Fibroblast of the aortic adventitia (primary cell): ENCODE results near the gene TPRN. TPM values are rescaled to one million over a fixed set of nuclear protein-coding genes. Genes with fewer than 3 reads are reported as not detected.
A peak's percentile ranks its signal among the peaks of the same experiment; 100 is the strongest.

Experiments
- DNase-seq: peaks from one replicate; pipeline ENCODE4 v3.0.0-alpha.2; 2010; ENCODE audit warnings: low read depth
- H3K4me3 ChIP-seq: 2 replicates; pipeline ENCODE4 v1.5.1; 2011; ENCODE audit warnings: low read depth, mild to moderate bottlenecking, control low read depth, low read length, moderate library complexity
- total RNA-seq: library from RNA; depleted of rRNA; stranded (reverse); fragments of >200 nt; gene quantifications from 2 replicates; pipeline ENCODE4 v1.2.3, GENCODE V29; 2012; ENCODE audit warnings: low replicate concordance
- TF ChIP-seq, protein P1 (sequence below): IDR thresholded peaks from 2 replicates; pipeline ENCODE4 v1.5.1; 2011; ENCODE audit warnings: mild to moderate bottlenecking, low read length, control low read depth, inconsistent platforms; ENCODE audit not compliant: insufficient read depth

TPRN gene
- total RNA-seq, 1 donor = 8.0 TPM

DNA sequence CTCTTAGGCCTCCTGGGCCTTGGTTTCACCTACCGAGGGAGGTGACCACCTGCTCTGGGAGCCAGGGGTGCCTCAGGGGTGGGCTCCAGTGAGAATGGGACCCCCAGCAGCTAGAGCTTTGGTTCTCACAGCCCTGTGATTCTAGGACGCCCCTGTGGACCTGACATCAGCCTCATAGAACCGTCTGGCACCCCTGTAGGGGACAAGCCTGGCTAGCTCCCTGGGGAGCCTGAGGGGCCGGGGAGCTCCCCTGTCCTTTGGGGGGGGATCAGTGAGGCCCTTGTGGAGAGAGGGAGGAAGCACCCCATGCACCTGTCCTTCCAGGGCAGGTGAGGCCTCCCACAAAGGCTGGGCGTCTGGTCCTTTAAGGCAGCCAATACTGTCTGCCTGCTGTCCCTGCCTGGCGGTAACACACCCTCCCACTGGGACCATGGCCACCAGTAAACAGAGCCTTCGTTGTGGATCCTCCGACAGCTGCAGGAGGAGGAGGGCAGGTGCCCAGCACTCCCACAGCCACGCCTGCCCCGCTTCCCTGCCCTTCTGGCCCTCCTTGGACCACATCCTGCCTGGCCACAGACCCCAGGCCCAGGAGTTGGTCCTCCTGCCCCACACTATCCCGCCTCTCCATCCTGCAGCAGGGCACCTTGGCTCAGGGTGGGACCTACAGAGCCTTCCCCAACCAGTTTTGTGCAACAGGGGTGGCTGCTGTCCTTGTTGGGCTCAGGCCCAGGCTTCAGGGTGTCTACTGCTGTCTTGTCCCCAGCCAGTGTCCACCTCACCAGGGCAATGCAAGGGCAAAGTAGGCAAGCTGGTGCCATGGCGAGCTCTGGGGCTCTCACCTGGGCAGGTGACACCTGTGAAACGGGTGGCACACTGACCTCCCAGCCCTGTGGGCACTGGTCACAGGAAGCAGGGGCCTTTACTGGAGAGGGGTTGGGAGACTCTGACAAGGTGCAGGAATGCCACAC, 37.5 kb upstream of the TPRN start:
- H3K4me3 ChIP-seq = no peak overlapping the region
- DNase-seq = no peak
- TF ChIP-seq, protein P1, sequence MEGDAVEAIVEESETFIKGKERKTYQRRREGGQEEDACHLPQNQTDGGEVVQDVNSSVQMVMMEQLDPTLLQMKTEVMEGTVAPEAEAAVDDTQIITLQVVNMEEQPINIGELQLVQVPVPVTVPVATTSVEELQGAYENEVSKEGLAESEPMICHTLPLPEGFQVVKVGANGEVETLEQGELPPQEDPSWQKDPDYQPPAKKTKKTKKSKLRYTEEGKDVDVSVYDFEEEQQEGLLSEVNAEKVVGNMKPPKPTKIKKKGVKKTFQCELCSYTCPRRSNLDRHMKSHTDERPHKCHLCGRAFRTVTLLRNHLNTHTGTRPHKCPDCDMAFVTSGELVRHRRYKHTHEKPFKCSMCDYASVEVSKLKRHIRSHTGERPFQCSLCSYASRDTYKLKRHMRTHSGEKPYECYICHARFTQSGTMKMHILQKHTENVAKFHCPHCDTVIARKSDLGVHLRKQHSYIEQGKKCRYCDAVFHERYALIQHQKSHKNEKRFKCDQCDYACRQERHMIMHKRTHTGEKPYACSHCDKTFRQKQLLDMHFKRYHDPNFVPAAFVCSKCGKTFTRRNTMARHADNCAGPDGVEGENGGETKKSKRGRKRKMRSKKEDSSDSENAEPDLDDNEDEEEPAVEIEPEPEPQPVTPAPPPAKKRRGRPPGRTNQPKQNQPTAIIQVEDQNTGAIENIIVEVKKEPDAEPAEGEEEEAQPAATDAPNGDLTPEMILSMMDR = no peak

DNA sequence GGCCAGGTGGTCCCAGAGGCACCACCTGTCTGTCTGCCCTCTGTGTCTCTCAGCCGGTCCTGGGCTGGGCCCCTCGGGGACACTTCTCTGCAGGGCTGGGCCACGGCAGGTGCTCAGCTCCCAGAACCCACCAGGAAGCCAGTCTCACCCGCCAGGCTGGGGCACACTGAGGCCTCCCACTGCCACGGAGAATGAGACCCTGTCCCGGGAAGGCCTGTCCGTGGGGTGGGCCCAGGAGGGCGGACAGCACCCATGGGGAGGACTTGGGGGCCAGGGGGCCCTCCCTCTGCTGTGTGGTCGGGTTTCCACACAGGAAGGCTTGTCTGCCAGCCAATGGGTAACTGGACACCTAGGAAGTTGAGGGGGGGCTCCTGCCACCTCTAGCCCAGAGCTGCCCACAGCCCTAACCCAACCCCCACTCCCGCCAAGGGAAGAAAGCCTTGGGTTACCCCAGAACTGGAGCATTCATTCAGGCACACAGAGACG, 36.4 kb upstream of the TPRN start:
- H3K4me3 ChIP-seq = no peak overlapping the region
- no peak for DNase-seq
- TF ChIP-seq, protein P1 = no peak

- peak; percentile 69 for DNase-seq
- H3K4me3 ChIP-seq = no peak overlapping the region
- TF ChIP-seq, protein P1 = peak; percentile 96
Measured at GRCh38 chr9:137236238-137236935, 35.8 kb upstream of the TPRN start.

- no peak overlapping the region for H3K4me3 ChIP-seq
- TF ChIP-seq, protein P1 = no peak
- DNase-seq = no peak
Measured at GRCh38 chr9:137235424-137236237, 35.1 kb upstream of the TPRN start.

GRCh38 chr9:137234758-137235423, 34.4 kb upstream of the TPRN start:
- DNase-seq = no peak
- TF ChIP-seq, protein P1 = no peak
- no peak overlapping the region for H3K4me3 ChIP-seq
